Progenitor cell of endocrine pancreas (in vitro differentiated cells): ENCODE results near the gene CNGA1. TPM values are rescaled to one million over a fixed set of nuclear protein-coding genes. Genes with fewer than 3 reads are reported as not detected.
"Not testable (repeated sequence)": the region's sequence is repeated elsewhere in the genome, so short reads cannot be mapped to it uniquely, and the experiment has no call there.

Source experiments
- DNase-seq: peaks from one replicate; pipeline ENCODE4 v3.0.0; 2021; ENCODE audit warnings: low spot score; ENCODE audit not compliant: unreplicated experiment
- H3K27ac Mint-ChIP-seq: 2 replicates; pipeline ENCODE4 v1.8.0; 2021; ENCODE audit warnings: mild to moderate bottlenecking, moderate library complexity, mixed read lengths
- H3K27me3 Mint-ChIP-seq: 2 replicates; pipeline ENCODE4 v1.8.0; 2021; ENCODE audit warnings: mixed read lengths
- H3K36me3 Mint-ChIP-seq: 2 replicates; pipeline ENCODE4 v1.8.0; 2022; ENCODE audit warnings: mixed read lengths; ENCODE audit not compliant: insufficient read depth
- H3K4me1 Mint-ChIP-seq: 2 replicates; pipeline ENCODE4 v1.8.0; 2021; ENCODE audit warnings: low read depth, mixed read lengths
- H3K4me3 Mint-ChIP-seq: 2 replicates; pipeline ENCODE4 v1.8.0; 2021; ENCODE audit warnings: low read depth, mild to moderate bottlenecking, moderate library complexity, mixed read lengths
- H3K9me3 Mint-ChIP-seq: 2 replicates; pipeline ENCODE4 v1.8.0; 2021; ENCODE audit warnings: low read depth, mixed read lengths
- CTCF ChIP-seq: fragments of 200-600 bp; sonication (generic); IDR thresholded peaks from one replicate; pipeline ENCODE4 v1.5.0; 2021; ENCODE audit warnings: antibody characterized with exemption, mild to moderate bottlenecking; ENCODE audit not compliant: unreplicated experiment
- total RNA-seq: library from RNA; stranded (reverse); gene quantifications from 2 replicates; pipeline ENCODE4 v1.2.1, GENCODE V29; 2021

The CNGA1 gene
- total RNA-seq, 1 donor from 2014 or later, result 1.6 TPM

GRCh38 chr4:48008021-48008596, 8.4 kb downstream of the CNGA1 start:
- Mint-ChIP-seq H3K36me3 (peaks cover 34% of the 10 kb centered on the region), H3K4me3 (no peak overlapping the region), H3K27me3 (no peaks in the 10 kb centered on the region), H3K27ac (no peak overlapping the region), H3K4me1 (no peaks in the 10 kb centered on the region), H3K9me3 (peaks cover 34% of the 10 kb centered on the region)
- DNase-seq, result no peak
- TF ChIP-seq CTCF, result no peak

- Mint-ChIP-seq H3K4me3 (no peak overlapping the region), H3K27ac (no peak overlapping the region), H3K9me3 (peaks cover 29% of the 10 kb centered on the region), H3K36me3 (peaks cover 33% of the 10 kb centered on the region), H3K4me1 (no peaks in the 10 kb centered on the region), H3K27me3 (no peaks in the 10 kb centered on the region)
- no peak for TF ChIP-seq CTCF
- no peak for DNase-seq
These were observed 10.7 kb downstream of the CNGA1 start for GRCh38 chr4:48005781-48006180.

- DNase-seq, H3K4me3 Mint-ChIP-seq, H3K4me1 Mint-ChIP-seq, H3K27me3 Mint-ChIP-seq, H3K27ac Mint-ChIP-seq: not testable (repeated sequence)
- H3K36me3 Mint-ChIP-seq, result peaks cover 28% of the 10 kb centered on the region
- TF ChIP-seq CTCF, result peak; percentile 24
- peaks cover 28% of the 10 kb centered on the region for H3K9me3 Mint-ChIP-seq
These were observed 12.9 kb downstream of the CNGA1 start for GRCh38 chr4:48003568-48003967.

- no peak overlapping the region for H3K27ac Mint-ChIP-seq
- no peaks in the 10 kb centered on the region for H3K4me1 Mint-ChIP-seq
- no peak for DNase-seq
- TF ChIP-seq CTCF, result no peak
- no peak overlapping the region for H3K4me3 Mint-ChIP-seq
- H3K9me3 Mint-ChIP-seq, result peaks cover 34% of the 10 kb centered on the region
- H3K27me3 Mint-ChIP-seq, result no peaks in the 10 kb centered on the region
- H3K36me3 Mint-ChIP-seq, result peaks cover 27% of the 10 kb centered on the region
These were observed 14.2 kb downstream of the CNGA1 start for GRCh38 chr4:48002267-48002666.

GRCh38 chr4:47996021-47996420, 20.5 kb downstream of the CNGA1 start:
- Mint-ChIP-seq H3K27me3 (no peaks in the 10 kb centered on the region), H3K27ac (no peak overlapping the region), H3K4me1 (no peaks in the 10 kb centered on the region), H3K4me3 (no peak overlapping the region), H3K9me3 (peaks cover 49% of the 10 kb centered on the region), H3K36me3 (peaks cover 11% of the 10 kb centered on the region)
- DNase-seq, result no peak
- no peak for TF ChIP-seq CTCF

- not testable (repeated sequence) for H3K4me3 Mint-ChIP-seq, DNase-seq, H3K27me3 Mint-ChIP-seq, H3K4me1 Mint-ChIP-seq, H3K27ac Mint-ChIP-seq
- Mint-ChIP-seq H3K9me3 (peaks cover 53% of the 10 kb centered on the region), H3K36me3 (peaks cover 11% of the 10 kb centered on the region)
These were observed 24.0 kb downstream of the CNGA1 start for GRCh38 chr4:47992475-47992874.
